ENCODE data around the gene FUNDC2.

The FUNDC2 gene

DNA sequence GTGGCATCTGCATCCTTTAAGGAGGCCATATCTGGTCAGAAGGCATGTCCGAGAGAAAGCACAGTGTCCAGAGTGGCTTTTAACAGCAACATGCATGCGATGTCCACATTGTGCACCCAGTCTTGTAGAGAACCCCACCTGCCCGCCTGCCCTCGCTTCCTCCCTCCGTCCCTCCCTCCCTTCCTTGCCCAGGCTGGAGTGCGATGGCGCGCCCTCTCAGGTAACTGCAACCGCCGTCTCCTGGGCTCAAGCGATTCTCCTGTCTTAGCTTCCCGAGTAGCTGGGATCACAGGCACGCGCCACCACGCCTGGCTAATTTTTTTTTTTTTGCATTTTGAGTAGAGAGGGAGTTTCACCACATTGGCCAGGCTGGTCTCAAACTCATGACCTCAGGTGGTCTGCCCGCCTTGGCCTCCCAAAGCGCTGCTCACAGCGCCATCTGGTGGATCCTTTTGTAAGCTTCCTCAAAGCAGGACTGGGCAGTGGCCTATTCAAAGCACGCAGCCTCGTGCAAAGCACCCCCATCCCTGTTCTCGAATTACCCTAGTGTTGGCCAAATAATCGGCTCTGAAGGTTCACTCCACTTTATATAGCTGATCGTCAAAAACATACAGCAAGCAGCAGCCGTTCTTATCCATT is 59.7 kb downstream of the FUNDC2 start:
- no peak for DNase-seq (ENCODE audit: extremely low spot score)
- TF ChIP-seq, protein P1, sequence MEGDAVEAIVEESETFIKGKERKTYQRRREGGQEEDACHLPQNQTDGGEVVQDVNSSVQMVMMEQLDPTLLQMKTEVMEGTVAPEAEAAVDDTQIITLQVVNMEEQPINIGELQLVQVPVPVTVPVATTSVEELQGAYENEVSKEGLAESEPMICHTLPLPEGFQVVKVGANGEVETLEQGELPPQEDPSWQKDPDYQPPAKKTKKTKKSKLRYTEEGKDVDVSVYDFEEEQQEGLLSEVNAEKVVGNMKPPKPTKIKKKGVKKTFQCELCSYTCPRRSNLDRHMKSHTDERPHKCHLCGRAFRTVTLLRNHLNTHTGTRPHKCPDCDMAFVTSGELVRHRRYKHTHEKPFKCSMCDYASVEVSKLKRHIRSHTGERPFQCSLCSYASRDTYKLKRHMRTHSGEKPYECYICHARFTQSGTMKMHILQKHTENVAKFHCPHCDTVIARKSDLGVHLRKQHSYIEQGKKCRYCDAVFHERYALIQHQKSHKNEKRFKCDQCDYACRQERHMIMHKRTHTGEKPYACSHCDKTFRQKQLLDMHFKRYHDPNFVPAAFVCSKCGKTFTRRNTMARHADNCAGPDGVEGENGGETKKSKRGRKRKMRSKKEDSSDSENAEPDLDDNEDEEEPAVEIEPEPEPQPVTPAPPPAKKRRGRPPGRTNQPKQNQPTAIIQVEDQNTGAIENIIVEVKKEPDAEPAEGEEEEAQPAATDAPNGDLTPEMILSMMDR (IDR thresholded peaks at IDR 0.05; ENCODE audit: control extremely low read depth, extremely low read depth, low read depth, missing control alignments): peak; percentile 36
- ChIA-PET POLR2A (no interaction called here), CTCF (interaction anchor here (0.7 to 2.3 kb wide), 7 partner anchors 9 to 210 kb away, joined by 3 to 7 read pairs (median 3); no protein-coding TSS in a partner anchor)

DNA sequence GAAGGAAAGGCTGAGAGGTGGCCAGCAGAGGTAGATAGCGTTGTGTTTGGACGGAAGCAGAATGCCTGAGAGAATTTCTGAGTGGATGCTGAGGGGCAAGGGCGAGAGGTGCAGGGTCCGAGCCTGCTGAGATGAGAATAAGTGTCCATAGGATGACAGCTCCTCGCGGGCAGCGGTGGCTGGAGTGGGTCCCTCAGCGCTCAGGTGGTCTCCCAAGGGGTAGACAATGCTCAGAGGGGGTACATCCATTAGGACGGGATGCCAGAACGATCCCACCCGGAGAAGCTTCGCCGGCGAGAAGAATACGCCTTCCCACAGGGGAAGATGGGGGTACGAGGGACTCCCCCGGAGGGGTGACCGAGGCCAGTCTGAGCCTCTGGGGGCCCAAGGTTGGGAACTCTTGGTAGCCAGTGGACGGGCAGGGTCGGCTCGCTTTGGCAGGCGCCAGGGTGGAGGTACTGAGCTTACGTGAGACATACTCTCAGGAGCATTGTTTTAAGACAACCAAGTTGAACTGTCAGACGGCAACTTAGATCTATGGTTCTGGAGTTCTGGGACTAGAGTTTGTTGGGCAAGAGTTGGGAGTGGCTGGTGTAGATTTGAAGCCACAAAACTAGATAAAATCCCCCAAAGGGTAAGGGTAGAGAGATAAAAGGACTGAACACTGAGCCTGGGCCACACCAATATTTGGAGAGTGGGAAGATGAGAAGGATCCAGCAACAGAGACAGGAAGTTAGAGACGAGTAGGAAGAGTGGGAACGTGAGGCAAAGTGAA is 60.5 kb downstream of the FUNDC2 start:
- TF ChIP-seq, protein P1 (IDR thresholded peaks at IDR 0.05; ENCODE audit: control extremely low read depth, extremely low read depth, low read depth, missing control alignments): no peak
- ChIA-PET POLR2A (no interaction called here), CTCF (interaction anchor here (0.9 to 2.3 kb wide), 4 partner anchors 8 to 179 kb away, joined by 3 to 7 read pairs (median 4); no protein-coding TSS in a partner anchor)
- DNase-seq (ENCODE audit: extremely low spot score): no peak

DNA sequence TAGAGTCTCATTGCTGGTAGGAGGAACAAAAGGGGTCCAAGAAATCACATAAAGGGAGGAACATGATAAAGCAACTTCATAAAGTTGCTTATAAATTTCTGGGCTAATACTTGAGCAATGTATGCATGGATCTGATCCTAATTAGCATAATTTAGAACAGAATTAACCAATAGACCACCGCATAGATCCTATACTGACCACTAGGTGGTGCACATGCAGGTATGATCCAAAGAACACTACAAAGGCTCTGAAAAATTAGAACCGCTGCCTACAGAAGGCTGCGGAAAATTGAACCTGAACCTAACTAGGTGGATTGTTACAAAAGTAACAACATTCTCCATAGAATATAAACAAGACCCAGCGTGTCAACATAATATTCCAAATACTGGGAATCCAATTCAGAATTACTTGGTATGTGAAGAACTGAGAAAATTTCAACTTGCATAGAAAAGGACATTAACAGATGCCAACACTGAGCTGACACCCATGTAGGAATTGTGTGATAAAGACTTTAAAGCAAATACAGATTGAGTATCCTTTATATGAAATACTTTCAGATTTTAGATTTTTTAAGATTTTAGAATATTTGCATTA is 67.9 kb downstream of the FUNDC2 start:
- DNase-seq (ENCODE audit: extremely low spot score): no peak

DNA sequence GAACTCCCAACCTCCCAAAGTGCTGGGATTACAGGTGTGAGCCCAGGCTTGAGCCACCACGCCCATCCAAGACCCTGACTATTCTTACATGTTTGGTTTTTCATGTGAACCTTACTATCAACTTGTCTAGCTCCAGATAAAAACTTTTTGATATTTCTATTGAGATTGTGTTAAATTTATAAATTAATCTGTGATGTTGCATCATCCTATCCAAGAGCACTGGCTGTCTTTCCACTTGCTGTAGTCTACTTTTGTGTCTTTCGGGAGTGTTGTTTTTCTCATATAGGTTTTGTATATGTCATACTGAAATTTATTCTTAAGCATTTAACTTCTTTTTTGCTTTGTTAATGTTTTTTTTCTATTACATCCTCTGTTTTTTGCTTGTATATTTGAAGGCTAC is 79.3 kb downstream of the FUNDC2 start:
- DNase-seq (ENCODE audit: extremely low spot score): no peak
- CTCF ChIA-PET: interaction anchor here (3.0 kb wide), 1 partner anchor 11 kb away, joined by 16 read pairs; no protein-coding TSS in a partner anchor
- TF ChIP-seq, protein P1 (IDR thresholded peaks at IDR 0.05; ENCODE audit: control extremely low read depth, extremely low read depth, low read depth, missing control alignments): no peak
- POLR2A ChIA-PET: no interaction called here

More for the DNA sequence above, 67.9 kb downstream of the FUNDC2 start:
- TF ChIP-seq, protein P1 (IDR thresholded peaks at IDR 0.05; ENCODE audit: control extremely low read depth, extremely low read depth, low read depth, missing control alignments): peak; percentile 29
- ChIA-PET CTCF (interaction anchor here (0.7 to 2.9 kb wide), 9 partner anchors 8 to 122 kb away, joined by 3 to 16 read pairs (median 3); partner anchors contain the start of gene VBP1), POLR2A (no interaction called here)

DNA sequence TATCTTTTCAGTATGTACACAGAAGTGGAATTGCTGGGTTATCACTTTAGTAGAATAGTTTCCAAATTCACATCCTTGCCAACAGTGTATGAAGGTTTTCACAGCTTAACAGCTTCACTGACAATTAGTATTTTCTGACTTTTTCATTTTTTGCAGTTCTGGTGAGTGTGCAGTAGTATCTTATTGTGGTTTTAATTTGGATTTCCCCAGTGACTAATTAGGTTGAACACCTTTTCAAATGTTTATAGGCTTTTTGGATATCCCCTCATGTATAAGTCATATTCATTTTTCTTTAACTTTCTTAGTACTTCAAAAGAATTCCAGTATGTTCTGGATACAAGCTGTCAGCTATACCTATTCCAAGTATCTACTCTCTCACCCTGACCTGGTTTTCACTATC is 81.8 kb downstream of the FUNDC2 start:
- DNase-seq (ENCODE audit: extremely low spot score): no peak
- ChIA-PET CTCF (interaction anchor here (1.6 kb wide), 1 partner anchor 14 kb away, joined by 6 read pairs; no protein-coding TSS in a partner anchor), POLR2A (no interaction called here)
- TF ChIP-seq, protein P1 (IDR thresholded peaks at IDR 0.05; ENCODE audit: control extremely low read depth, extremely low read depth, low read depth, missing control alignments): no peak

All from GM10248 (cell line).